Kidney (tissue), 14 donors: ENCODE data around the gene RNASE8. TPM values are rescaled to one million over a fixed set of nuclear protein-coding genes. Genes with fewer than 3 reads are reported as not detected.

Source experiments
- DNase-seq, 5 donors: peaks; one replicate each; pipeline ENCODE4 v3.0.0-alpha.2; 2013 to 2020
- FAIRE-seq: peaks from 2 replicates; lab custom pipeline; 2012; peaks lifted over from hg19 to GRCh38; lab: Jason Lieb, UNC
- H3K27ac ChIP-seq, 2 donors: one replicate each; pipeline ENCODE4 v1.7.0; 2013; ENCODE audit warnings: low read depth in 2 of 2, low read length in 2 of 2, inconsistent platforms in 1 of 2
- H3K27me3 ChIP-seq: one replicate; pipeline ENCODE4 v1.7.1; 2013; ENCODE audit warnings: low read length, inconsistent platforms; ENCODE audit not compliant: control insufficient read depth, insufficient read depth
- H3K36me3 ChIP-seq, 3 donors: one replicate each; pipeline versions ENCODE4 v1.7.0 to v1.7.1; 2013; ENCODE audit warnings: low read length in 3 of 3, control low read depth in 1 of 3, inconsistent platforms in 1 of 3; ENCODE audit not compliant: insufficient read depth in 3 of 3, control insufficient read depth in 2 of 3
- H3K4me1 ChIP-seq, 3 donors: one replicate each; pipeline versions ENCODE4 v1.7.0 to v1.7.1; 2013; ENCODE audit warnings: low read length in 3 of 3, inconsistent platforms in 1 of 3, low read depth in 1 of 3; ENCODE audit not compliant: control insufficient read depth in 2 of 3, insufficient read depth in 2 of 3
- H3K4me3 ChIP-seq, 3 donors: one replicate each; pipeline versions ENCODE4 v1.7.0 to v1.8.1; 2013; ENCODE audit warnings: low read length in 3 of 3, control low read depth in 1 of 3, inconsistent platforms in 1 of 3
- H3K9ac ChIP-seq, 3 donors: one replicate each; pipeline versions ENCODE4 v1.7.0 to v1.7.1; 2013; ENCODE audit warnings: low read length in 3 of 3, control low read depth in 1 of 3, inconsistent platforms in 1 of 3
- H3K9me3 ChIP-seq, 3 donors: one replicate each; pipeline versions ENCODE4 v1.7.0 to v1.7.1; 2013; ENCODE audit warnings: low read length in 3 of 3, control low read depth in 1 of 3, inconsistent platforms in 1 of 3; ENCODE audit not compliant: control insufficient read depth in 2 of 3, insufficient read depth in 1 of 3
- intact Hi-C: fragments of 100-400 bp; cut with DNase I; formaldehyde crosslinking; loops from one replicate; pipeline ENCODE4 v1.11.1; 2022
- polyA plus RNA-seq: library from polyadenylated mRNA; stranded (reverse); fragments of 350-450 nt; fragmentation: Illumina TruSeq; extraction: RNeasy Lipid Tissue Mini Kit (QIAGEN cat#74804); gene quantifications from one replicate; pipeline ENCODE4 v1.2.3, GENCODE V29; 2014; ENCODE audit warnings: low read depth, low replicate concordance; ENCODE audit not compliant: insufficient read depth
- total RNA-seq: library from RNA; stranded (reverse); fragmentation: NEBNext Ultra II Directional; extraction: Animal tissue kit (Norgen Biotek cat#: 25700); gene quantifications from one replicate; pipeline ENCODE4 v1.2.1, GENCODE V29; 2021
- TF ChIP-seq, protein P1 (sequence below): IDR thresholded peaks from 3 replicates; pipeline ENCODE4 v1.5.1; 2012; ENCODE audit warnings: mild to moderate bottlenecking, moderate library complexity, borderline replicate concordance; ENCODE audit not compliant: insufficient read depth; ENCODE audit errors: extremely low read depth
- donor health status: control.
- donor health status: control.
- donor health status: control.
- donor health status: control.
- donor health status: control.
- donor health status: DM: yes; HTN: yes; CAD: no.
- donor health status: Normal renal cell carcinoma (clear cell type).

RNASE8 gene
- total and polyA plus RNA-seq, 2 donors from 2014 or later, result not detected

DNA sequence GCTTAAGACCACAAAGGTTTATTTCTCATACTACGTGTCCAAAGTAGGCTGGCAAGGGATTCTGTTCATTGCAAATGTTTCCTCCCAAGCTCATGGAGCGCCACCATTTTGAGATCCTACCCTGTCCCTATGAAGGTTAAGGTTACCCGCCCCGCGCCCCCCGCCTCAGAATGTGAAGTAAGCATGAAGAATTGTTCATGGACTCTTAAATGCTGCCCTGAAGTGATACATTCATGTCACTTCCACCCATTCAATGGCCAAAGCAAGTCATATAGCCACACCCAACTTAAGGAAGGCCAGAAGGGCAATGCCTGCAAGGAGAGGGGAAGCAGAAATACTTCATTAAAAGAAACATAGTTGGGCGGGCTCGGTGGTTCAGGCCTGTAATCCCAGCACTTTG lies 47.5 kb downstream of the RNASE8 start:
- peaks cover 6 to 32% (median 27%) of the 10 kb centered on the region in 3 donors for H3K4me1 ChIP-seq
- H3K9me3 ChIP-seq, result no peaks in the 10 kb centered on the region
- peak overlapping the region in 2 of 3 donors; percentile 89 to 95 for H3K9ac ChIP-seq
- TF ChIP-seq, protein P1, sequence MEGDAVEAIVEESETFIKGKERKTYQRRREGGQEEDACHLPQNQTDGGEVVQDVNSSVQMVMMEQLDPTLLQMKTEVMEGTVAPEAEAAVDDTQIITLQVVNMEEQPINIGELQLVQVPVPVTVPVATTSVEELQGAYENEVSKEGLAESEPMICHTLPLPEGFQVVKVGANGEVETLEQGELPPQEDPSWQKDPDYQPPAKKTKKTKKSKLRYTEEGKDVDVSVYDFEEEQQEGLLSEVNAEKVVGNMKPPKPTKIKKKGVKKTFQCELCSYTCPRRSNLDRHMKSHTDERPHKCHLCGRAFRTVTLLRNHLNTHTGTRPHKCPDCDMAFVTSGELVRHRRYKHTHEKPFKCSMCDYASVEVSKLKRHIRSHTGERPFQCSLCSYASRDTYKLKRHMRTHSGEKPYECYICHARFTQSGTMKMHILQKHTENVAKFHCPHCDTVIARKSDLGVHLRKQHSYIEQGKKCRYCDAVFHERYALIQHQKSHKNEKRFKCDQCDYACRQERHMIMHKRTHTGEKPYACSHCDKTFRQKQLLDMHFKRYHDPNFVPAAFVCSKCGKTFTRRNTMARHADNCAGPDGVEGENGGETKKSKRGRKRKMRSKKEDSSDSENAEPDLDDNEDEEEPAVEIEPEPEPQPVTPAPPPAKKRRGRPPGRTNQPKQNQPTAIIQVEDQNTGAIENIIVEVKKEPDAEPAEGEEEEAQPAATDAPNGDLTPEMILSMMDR, result no peak
- intact Hi-C loops, result no loop called here
- FAIRE-seq (no peak), DNase-seq (no peak)
- no peaks in the 10 kb centered on the region for H3K27me3 ChIP-seq
- no peaks in the 10 kb centered on the region for H3K36me3 ChIP-seq
- H3K27ac ChIP-seq, result peak overlapping the region; percentile 98 to 99
- peak overlapping the region in 1 of 3 donors; percentile 87 for H3K4me3 ChIP-seq

DNA sequence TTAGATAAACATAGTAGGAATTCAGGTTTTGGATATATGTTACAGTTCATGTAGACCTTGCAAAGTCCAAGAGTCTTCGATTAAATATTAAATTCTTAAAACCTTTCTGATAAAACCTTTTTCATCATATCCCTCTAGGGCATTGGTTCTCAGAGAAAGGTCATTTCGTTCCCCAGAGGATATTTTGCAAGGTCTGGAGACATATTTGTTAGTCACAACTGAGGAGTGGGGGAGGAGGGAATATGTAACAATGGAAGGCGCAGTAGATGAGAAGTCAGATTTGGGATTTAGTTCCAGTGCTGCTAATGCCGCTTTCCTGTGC lies 48.5 kb downstream of the RNASE8 start:
- H3K9me3 ChIP-seq, result no peaks in the 10 kb centered on the region
- no peak overlapping the region for H3K4me3 ChIP-seq
- H3K27me3 ChIP-seq, result no peaks in the 10 kb centered on the region
- TF ChIP-seq, protein P1, result no peak
- peak overlapping the region in 1 of 3 donors; percentile 37 for H3K9ac ChIP-seq
- H3K27ac ChIP-seq, result peak overlapping the region in 1 of 2 donors; percentile 18
- H3K4me1 ChIP-seq, result peaks cover 6 to 32% (median 27%) of the 10 kb centered on the region in 3 donors
- H3K36me3 ChIP-seq, result no peaks in the 10 kb centered on the region
- no peak for DNase-seq
- intact Hi-C loops, result no loop called here
- FAIRE-seq, result no peak

DNA sequence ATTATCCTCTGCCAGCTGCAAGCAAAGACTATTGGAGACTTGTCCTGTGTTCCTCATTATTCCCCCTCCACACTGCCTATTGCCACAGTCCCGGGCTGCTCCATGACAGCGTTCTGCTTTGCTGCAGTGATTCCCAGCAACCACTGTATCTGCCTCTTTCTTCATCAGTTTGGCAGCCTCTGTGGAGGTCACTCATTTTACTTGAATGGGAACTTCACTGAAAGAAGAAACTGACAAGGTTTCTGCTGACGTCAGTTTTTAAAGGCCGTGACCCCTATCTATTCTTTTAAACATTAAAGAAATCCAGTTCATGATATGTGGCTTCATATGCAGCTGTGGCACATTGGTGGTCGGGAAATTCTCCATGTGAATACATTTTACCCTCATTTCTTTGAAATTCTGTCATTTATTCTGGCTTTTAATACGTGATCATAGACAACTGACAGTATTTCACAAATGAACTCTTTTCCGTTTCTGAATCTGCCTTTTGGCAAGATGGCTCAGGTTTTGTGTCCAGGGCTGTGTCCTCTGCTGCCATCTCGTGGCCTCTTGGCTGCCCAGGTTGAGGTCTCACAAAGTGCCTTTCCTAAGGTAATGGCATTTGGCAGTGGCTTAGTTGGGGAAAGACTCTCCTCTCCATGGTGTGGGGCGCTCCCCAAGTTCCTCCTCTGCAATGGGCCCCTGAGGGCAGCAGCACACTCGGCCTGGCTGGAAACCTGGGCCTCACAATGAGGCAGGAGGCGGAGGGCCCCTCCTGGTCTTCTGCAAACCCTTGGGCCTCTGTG lies 49.1 kb downstream of the RNASE8 start:
- Histone ChIP-seq H3K9me3 (no peaks in the 10 kb centered on the region), H3K27me3 (no peaks in the 10 kb centered on the region), H3K9ac (peak overlapping the region in 1 of 3 donors; percentile 37), H3K4me3 (peak overlapping the region; percentile 6 to 19 (median 9)), H3K27ac (peak overlapping the region; percentile 5 to 81), H3K36me3 (no peaks in the 10 kb centered on the region), H3K4me1 (peaks cover 6 to 32% (median 27%) of the 10 kb centered on the region in 3 donors)
- TF ChIP-seq, protein P1, result peak; percentile 77
- FAIRE-seq, result no peak
- DNase-seq, result peak; percentile 86 to 92 (median 90)
- intact Hi-C loops, result no loop called here
